Measurements from ENCODE around the gene HECW1.

Gene HECW1

GRCh38 chr7:43508461-43508860 is 396.0 kb downstream of the HECW1 start:
- no peak for DNase-seq (ENCODE audit: low spot score)

GRCh38 chr7:43509906-43510305 is 397.5 kb downstream of the HECW1 start:
- DNase-seq (ENCODE audit: low spot score), result no peak

- DNase-seq (ENCODE audit: low spot score), result no peak
These were observed 398.6 kb downstream of the HECW1 start for GRCh38 chr7:43511029-43511428.

GRCh38 chr7:43511769-43512515 is 399.5 kb downstream of the HECW1 start:
- no peak for DNase-seq (ENCODE audit: low spot score)

GRCh38 chr7:43513251-43513650 is 400.8 kb downstream of the HECW1 start:
- no peak for DNase-seq (ENCODE audit: low spot score)

GRCh38 chr7:43516581-43517342 is 404.3 kb downstream of the HECW1 start:
- DNase-seq (ENCODE audit: low spot score), result no peak

GRCh38 chr7:43517464-43517863 is 405.0 kb downstream of the HECW1 start:
- DNase-seq (ENCODE audit: low spot score), result no peak

GRCh38 chr7:43520201-43520600 is 407.8 kb downstream of the HECW1 start:
- DNase-seq (ENCODE audit: low spot score), result no peak

GRCh38 chr7:43522406-43523156 is 410.1 kb downstream of the HECW1 start:
- DNase-seq (ENCODE audit: low spot score), result no peak

- DNase-seq (ENCODE audit: low spot score), result no peak
These were observed 416.3 kb downstream of the HECW1 start for GRCh38 chr7:43528576-43529354.

- DNase-seq (ENCODE audit: low spot score), result no peak
These were observed 418.3 kb downstream of the HECW1 start for GRCh38 chr7:43530553-43531410.

GRCh38 chr7:43531700-43532099 is 419.3 kb downstream of the HECW1 start:
- no peak for DNase-seq (ENCODE audit: low spot score)

- DNase-seq (ENCODE audit: low spot score), result no peak
These were observed 421.5 kb downstream of the HECW1 start for GRCh38 chr7:43533801-43534479.

GRCh38 chr7:43535031-43535451 is 422.6 kb downstream of the HECW1 start:
- DNase-seq (ENCODE audit: low spot score), result peak; percentile 17

GRCh38 chr7:43535810-43536585 is 423.6 kb downstream of the HECW1 start:
- no peak for DNase-seq (ENCODE audit: low spot score)

- DNase-seq (ENCODE audit: low spot score), result no peak
These were observed 424.3 kb downstream of the HECW1 start for GRCh38 chr7:43536773-43537172.

GRCh38 chr7:43537765-43538403 is 425.4 kb downstream of the HECW1 start:
- DNase-seq (ENCODE audit: low spot score), result no peak

GRCh38 chr7:43538404-43538771 is 425.9 kb downstream of the HECW1 start:
- no peak for DNase-seq (ENCODE audit: low spot score)

GRCh38 chr7:43540471-43540870 is 428.0 kb downstream of the HECW1 start:
- no peak for DNase-seq (ENCODE audit: low spot score)

All from hematopoietic multipotent progenitor cell treated with erythropoietin and hydrocortisone succinate and interleukin-3 and kit ligand, for 17 days (in vitro differentiated cells).